DMS153 treated with DMSO at 0.1 percent for 48 hours (cell line): Measurements from ENCODE around the gene MOB4.
"Not testable (repeated sequence)": the region's sequence is repeated elsewhere in the genome, so short reads cannot be mapped to it uniquely, and the experiment has no call there.

Experiments used
- DNase-seq: peaks from one replicate; lab custom pipeline; 2025; ENCODE audit not compliant: unreplicated experiment; lab: John Stamatoyannopoulos, UW

Gene MOB4

DNA sequence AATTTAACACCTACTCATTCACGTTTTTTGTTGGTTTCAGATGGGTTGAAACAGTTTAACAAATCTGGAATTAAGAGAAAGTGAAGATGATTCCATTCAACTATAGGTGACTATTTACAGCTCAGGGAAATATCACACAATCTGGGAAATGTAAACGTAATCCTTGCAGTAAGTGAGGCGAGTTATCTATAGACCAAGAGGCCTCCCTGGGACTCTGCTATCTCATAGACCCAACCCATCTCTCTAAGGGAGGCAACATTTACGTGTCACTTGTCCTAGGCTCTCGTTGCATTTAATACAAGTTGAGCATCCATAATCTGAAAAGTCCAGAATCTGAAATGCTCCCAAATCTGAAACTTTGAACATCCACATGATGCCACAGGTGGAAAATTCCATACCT is 2.0 kb upstream of the MOB4 start:
- DNase-seq, result no peak

DNA sequence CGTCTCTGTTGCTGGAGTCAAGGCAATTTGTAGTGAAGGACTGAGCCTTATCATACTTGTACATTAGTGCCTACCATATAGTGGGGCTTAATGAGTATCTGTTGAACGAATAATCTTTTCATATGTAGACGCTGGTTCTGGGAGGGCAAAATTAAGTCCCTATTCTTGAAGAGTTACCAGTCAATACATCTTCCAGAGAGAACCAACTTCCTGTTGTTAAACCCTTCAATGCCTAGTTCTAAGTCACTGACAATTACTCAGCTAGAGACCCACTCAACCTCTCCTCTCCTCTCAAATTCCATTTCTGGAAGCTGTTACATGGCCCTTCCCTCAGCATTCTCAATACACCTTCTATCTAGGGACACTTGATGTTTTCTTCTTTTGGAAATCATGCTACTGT is 1.1 kb upstream of the MOB4 start:
- DNase-seq, result peak; percentile 17

- peak; percentile 61 for DNase-seq
These were observed 539 bp upstream of the MOB4 start for GRCh38 chr2:197515315-197515738.

DNA sequence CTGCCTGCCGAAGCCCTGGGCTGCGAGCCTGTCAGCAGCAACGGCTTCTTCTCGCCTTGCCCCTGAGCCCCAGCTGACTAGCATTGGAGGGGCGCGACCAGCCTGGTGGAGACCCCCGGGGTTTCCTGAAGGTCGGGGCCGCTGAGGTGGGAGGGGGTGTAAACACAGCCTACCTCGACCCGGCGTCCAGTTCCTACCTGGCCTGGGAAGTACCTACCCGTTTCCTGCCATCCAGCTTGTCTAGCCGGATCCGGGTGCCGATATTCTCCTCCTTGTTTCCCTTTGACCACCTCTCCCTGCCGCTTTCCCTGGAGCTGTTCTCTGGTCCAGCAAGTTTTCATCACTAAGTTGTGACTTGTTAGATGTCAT is 511 bp downstream of the MOB4 start:
- DNase-seq, result peak; percentile 7

- no peak for DNase-seq
These were observed 1.3 kb downstream of the MOB4 start for GRCh38 chr2:197517150-197517549.

- DNase-seq, result no peak
These were observed 22.5 kb downstream of the MOB4 start for GRCh38 chr2:197538412-197538811.

- DNase-seq, result no peak
These were observed 23.9 kb downstream of the MOB4 start for GRCh38 chr2:197539734-197540133.

- no peak for DNase-seq
These were observed 27.3 kb downstream of the MOB4 start for GRCh38 chr2:197543206-197543605.

GRCh38 chr2:197547163-197547900 is 31.5 kb downstream of the MOB4 start:
- DNase-seq, result no peak

- DNase-seq, result no peak
These were observed 32.7 kb downstream of the MOB4 start for GRCh38 chr2:197548582-197548981.

DNA sequence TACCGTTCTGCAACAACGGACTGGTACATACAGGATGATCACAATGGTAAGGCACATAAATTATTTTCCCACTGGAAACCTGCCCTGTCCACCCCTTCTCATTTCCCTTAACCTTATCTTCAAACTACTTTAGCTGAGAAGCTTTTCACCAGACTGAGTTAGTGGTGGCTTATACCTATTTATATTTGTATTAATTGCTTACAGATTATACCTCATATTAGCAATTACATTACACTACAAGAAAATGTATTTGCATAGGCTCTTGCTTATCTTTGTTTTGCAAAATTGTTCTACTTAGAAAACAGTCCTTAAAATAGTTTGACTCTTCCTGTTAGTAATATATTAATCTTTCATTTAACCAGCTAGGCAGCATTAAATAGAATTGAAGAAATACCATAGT is 35.4 kb downstream of the MOB4 start:
- DNase-seq, result not testable (repeated sequence)

DNA sequence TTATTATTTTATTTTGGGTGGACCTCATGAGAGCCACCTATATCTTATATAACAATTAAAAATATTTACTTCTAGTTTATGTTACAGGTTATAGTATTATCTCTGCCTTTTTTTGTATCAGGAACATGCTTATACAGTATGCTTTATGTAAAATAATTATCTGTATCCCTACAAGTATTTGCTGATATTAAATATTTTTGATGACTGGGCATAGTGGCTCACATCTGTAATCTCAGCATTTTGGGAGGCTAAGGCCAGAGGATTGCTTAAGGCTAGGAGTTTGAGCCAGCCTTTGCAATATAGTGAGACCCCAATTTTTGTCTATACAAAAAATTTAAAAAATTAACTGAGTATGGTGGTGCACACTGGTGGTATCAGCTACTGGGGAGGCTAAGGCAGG is 39.6 kb downstream of the MOB4 start:
- DNase-seq, result no peak

GRCh38 chr2:197556456-197556855 is 40.6 kb downstream of the MOB4 start:
- no peak for DNase-seq

- no peak for DNase-seq
These were observed 42.5 kb downstream of the MOB4 start for GRCh38 chr2:197558393-197558792.

- DNase-seq, result no peak
These were observed 43.8 kb downstream of the MOB4 start for GRCh38 chr2:197559681-197560080.

DNA sequence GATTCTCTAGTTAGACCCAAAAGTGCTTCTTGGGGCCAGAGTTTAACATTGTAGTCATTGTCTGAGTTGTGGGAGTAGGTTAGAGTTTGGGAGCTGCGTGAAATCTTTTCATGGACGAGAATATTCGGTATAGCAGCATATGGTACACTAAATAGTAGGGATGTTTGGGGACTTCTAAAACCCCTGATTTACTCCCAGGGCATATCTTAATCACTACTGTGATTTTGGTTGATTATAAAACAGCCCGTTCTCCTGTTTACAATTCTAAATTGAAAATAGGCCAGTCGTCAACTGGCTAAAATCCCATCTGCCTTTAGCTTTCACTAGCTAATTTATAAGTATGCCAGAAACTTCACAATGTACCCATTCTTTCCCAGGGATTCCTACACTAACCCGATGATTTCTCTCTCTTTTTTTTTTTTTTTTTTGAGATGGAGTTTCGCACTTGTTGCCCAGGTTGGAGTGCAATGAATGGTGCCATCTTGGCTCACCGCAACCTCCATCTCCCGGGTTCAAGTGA is 44.3 kb downstream of the MOB4 start:
- DNase-seq, result no peak

- peak; percentile 21 for DNase-seq
These were observed 55.9 kb downstream of the MOB4 start for GRCh38 chr2:197571627-197572271.

- no peak for DNase-seq
These were observed 57.7 kb downstream of the MOB4 start for GRCh38 chr2:197573608-197574007.

- DNase-seq, result no peak
These were observed 60.1 kb downstream of the MOB4 start for GRCh38 chr2:197575987-197576386.

- no peak for DNase-seq
These were observed 60.8 kb downstream of the MOB4 start for GRCh38 chr2:197576631-197577030.

- DNase-seq, result no peak
These were observed 61.6 kb downstream of the MOB4 start for GRCh38 chr2:197577446-197577845.

- DNase-seq, result not testable (repeated sequence)
These were observed 62.4 kb downstream of the MOB4 start for GRCh38 chr2:197578294-197578693.

DNA sequence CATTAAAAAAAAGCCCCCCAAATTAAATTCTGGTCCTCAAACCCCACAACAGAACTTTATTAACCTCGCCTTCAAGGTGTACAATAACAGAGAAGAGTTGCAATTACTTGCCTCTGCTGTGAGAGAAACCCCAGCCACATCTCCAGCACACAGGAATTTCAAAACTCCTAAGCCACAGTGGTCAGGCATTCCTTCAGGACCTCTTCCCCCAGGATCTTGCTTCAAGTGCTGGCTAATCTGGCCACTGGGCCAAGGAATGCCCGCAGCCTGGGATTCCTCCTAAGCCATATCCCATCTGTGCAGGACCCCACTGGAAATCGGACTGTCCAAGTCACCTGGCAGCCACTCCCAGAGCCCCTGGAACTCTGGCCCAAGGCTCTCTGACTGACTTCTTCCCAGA is 64.3 kb downstream of the MOB4 start:
- DNase-seq, result not testable (repeated sequence)
